ENCODE measurements around the gene SETSIP.

Gene SETSIP

GRCh38 chr1:92094090-92094489, 18.9 kb upstream of the SETSIP start:
- Histone ChIP-seq H3K27me3 (replicated peaks; ENCODE audit: insufficient read depth, low read length) (no peaks in the 10 kb centered on the region), H3K4me2 (ENCODE audit: low read depth, low read length) (no peak overlapping the region), H3K4me3 (ENCODE audit: low read length) (no peak overlapping the region), H3F3A (ENCODE audit: insufficient read depth, low read length) (no peaks in the 10 kb centered on the region), H3K9me3 (replicated peaks; ENCODE audit: insufficient read depth, low read length) (no peaks in the 10 kb centered on the region), H3K79me2 (ENCODE audit: low read length) (no peaks in the 10 kb centered on the region), H3K36me3 (replicated peaks; ENCODE audit: insufficient read depth, low read length) (no peaks in the 10 kb centered on the region), H3K27ac (ENCODE audit: low read length) (no peak overlapping the region), H3K9me2 (replicated peaks; ENCODE audit: insufficient read depth, low read length) (no peaks in the 10 kb centered on the region), H3K9ac (ENCODE audit: low read length) (no peak overlapping the region), H3K4me1 (ENCODE audit: low read length) (no peaks in the 10 kb centered on the region), H2AFZ (ENCODE audit: low read length) (no peak overlapping the region), H4K20me1 (ENCODE audit: insufficient read depth, low read length) (no peaks in the 10 kb centered on the region)
- TF ChIP-seq EZH2phosphoT487 (IDR thresholded peaks at IDR 0.05; ENCODE audit: low read length) (no peak), EZH2 (optimal IDR thresholded peaks at IDR 0.05; ENCODE audit: low read depth, low read length) (no peak)
- TF ChIP-seq, protein P1, sequence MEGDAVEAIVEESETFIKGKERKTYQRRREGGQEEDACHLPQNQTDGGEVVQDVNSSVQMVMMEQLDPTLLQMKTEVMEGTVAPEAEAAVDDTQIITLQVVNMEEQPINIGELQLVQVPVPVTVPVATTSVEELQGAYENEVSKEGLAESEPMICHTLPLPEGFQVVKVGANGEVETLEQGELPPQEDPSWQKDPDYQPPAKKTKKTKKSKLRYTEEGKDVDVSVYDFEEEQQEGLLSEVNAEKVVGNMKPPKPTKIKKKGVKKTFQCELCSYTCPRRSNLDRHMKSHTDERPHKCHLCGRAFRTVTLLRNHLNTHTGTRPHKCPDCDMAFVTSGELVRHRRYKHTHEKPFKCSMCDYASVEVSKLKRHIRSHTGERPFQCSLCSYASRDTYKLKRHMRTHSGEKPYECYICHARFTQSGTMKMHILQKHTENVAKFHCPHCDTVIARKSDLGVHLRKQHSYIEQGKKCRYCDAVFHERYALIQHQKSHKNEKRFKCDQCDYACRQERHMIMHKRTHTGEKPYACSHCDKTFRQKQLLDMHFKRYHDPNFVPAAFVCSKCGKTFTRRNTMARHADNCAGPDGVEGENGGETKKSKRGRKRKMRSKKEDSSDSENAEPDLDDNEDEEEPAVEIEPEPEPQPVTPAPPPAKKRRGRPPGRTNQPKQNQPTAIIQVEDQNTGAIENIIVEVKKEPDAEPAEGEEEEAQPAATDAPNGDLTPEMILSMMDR (IDR thresholded peaks at IDR 0.05; ENCODE audit: low read length) = no peak
- DNase-seq = no peak

DNA sequence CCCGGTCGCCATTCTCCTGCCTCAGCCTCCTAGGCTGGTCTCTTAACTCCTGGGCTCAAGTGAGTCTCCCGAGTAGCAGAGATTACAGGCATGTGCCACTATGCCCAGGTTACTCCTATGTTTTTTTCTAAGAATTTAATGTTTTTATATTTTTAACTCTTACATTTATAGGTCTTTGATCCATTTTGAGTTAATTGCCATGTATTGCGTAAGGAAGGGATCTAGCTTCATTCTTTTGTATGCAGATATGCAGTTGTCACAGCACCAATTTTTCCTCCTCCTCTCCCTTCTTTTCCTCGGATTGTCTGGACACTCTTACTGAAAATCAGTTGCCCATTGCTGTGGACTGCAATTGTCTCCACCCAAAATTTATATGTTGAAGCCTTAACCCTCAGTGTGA, 16.4 kb upstream of the SETSIP start:
- no peak overlapping the region for H3K4me2 ChIP-seq (ENCODE audit: low read depth, low read length)
- TF ChIP-seq, protein P1 (IDR thresholded peaks at IDR 0.05; ENCODE audit: low read length) = no peak
- TF ChIP-seq EZH2phosphoT487 (IDR thresholded peaks at IDR 0.05; ENCODE audit: low read length) (no peak), EZH2 (optimal IDR thresholded peaks at IDR 0.05; ENCODE audit: low read depth, low read length) (no peak)
- H2AFZ ChIP-seq (ENCODE audit: low read length) = no peak overlapping the region

DNA sequence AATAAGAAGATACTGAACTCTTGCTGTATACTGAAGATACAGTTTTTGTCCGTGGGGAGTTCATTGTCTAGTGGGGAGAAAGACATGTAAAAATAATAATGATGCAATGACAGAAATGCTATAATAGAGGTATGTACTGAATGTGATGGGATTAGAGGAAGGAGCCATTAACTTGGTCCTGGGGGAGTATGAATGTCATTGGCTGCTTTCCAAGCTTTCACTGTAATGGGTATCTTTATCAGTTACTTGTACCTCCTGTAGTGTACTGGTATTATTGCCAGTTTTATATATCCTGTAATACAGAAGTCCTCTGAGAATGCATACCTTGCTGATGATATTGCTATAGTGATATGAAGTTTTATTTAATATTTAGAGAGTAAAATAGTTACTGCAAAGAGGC, 12.3 kb upstream of the SETSIP start:
- Histone ChIP-seq H3K27me3 (replicated peaks; ENCODE audit: insufficient read depth, low read length) (no peaks in the 10 kb centered on the region), H3K27ac (ENCODE audit: low read length) (no peak overlapping the region), H3K4me1 (ENCODE audit: low read length) (no peaks in the 10 kb centered on the region), H3K4me2 (ENCODE audit: low read depth, low read length) (no peak overlapping the region), H3K4me3 (ENCODE audit: low read length) (no peak overlapping the region), H3K9me2 (replicated peaks; ENCODE audit: insufficient read depth, low read length) (no peaks in the 10 kb centered on the region), H2AFZ (ENCODE audit: low read length) (no peak overlapping the region), H3K9me3 (replicated peaks; ENCODE audit: insufficient read depth, low read length) (no peaks in the 10 kb centered on the region), H3K36me3 (replicated peaks; ENCODE audit: insufficient read depth, low read length) (no peaks in the 10 kb centered on the region), H3K9ac (ENCODE audit: low read length) (no peak overlapping the region), H3F3A (ENCODE audit: insufficient read depth, low read length) (no peaks in the 10 kb centered on the region), H4K20me1 (ENCODE audit: insufficient read depth, low read length) (no peaks in the 10 kb centered on the region), H3K79me2 (ENCODE audit: low read length) (no peaks in the 10 kb centered on the region)
- TF ChIP-seq EZH2 (optimal IDR thresholded peaks at IDR 0.05; ENCODE audit: low read depth, low read length) (no peak), EZH2phosphoT487 (IDR thresholded peaks at IDR 0.05; ENCODE audit: low read length) (no peak)
- TF ChIP-seq, protein P1 (IDR thresholded peaks at IDR 0.05; ENCODE audit: low read length) = no peak
- DNase-seq = no peak

More for the DNA sequence above, 16.4 kb upstream of the SETSIP start:
- H3K9ac ChIP-seq (ENCODE audit: low read length) = no peak overlapping the region
- H3K4me1 ChIP-seq (ENCODE audit: low read length) = no peaks in the 10 kb centered on the region
- H3F3A ChIP-seq (ENCODE audit: insufficient read depth, low read length) = no peaks in the 10 kb centered on the region
- no peak for DNase-seq
- H4K20me1 ChIP-seq (ENCODE audit: insufficient read depth, low read length) = no peaks in the 10 kb centered on the region
- no peaks in the 10 kb centered on the region for H3K27me3 ChIP-seq (replicated peaks; ENCODE audit: insufficient read depth, low read length)
- H3K27ac ChIP-seq (ENCODE audit: low read length) = no peak overlapping the region
- no peaks in the 10 kb centered on the region for H3K36me3 ChIP-seq (replicated peaks; ENCODE audit: insufficient read depth, low read length)
- H3K4me3 ChIP-seq (ENCODE audit: low read length) = no peak overlapping the region
- H3K9me3 ChIP-seq (replicated peaks; ENCODE audit: insufficient read depth, low read length) = no peaks in the 10 kb centered on the region
- no peaks in the 10 kb centered on the region for H3K79me2 ChIP-seq (ENCODE audit: low read length)
- no peaks in the 10 kb centered on the region for H3K9me2 ChIP-seq (replicated peaks; ENCODE audit: insufficient read depth, low read length)

Measured in MM.1S (cell line).